HEK293 (cell line): ENCODE data around the gene ADAMTS13.

Experiments used
- CTCF ChIA-PET: fragments of 350-600 bp; formaldehyde crosslinking; extraction: SDS; loops from one replicate; lab custom pipeline; 2021; ENCODE audit warnings: antibody characterized with exemption; lab: Yijun Ruan, JAX
- POLR2A ChIA-PET: fragments of 300-600 bp; formaldehyde crosslinking; extraction: SDS; loops from one replicate; lab custom pipeline; 2020; ENCODE audit warnings: antibody characterized with exemption, inconsistent platforms; lab: Yijun Ruan, JAX
- H3K27ac ChIP-seq: fragments of 200-500 bp; sonication (Bioruptor generic); 2 replicates; pipeline ENCODE4 v1.5.1; 2014; ENCODE audit warnings: low read depth, low read length, control low read depth, inconsistent platforms; ENCODE audit errors: extremely low read depth
- H3K36me3 ChIP-seq, 2 experiments: fragments of 200-500 bp in 1 of 2; sonication (Bioruptor generic) in 1 of 2; 1 replicate in 1 of 2; 2 replicates in 1 of 2; pipeline ENCODE4 v1.5.1; 2014 to 2017; ENCODE audit warnings: inconsistent platforms in 2 of 2, low read length in 2 of 2; ENCODE audit not compliant: control insufficient read depth in 2 of 2, insufficient read depth in 1 of 2
- H3K4me1 ChIP-seq: fragments of 200-500 bp; sonication (Bioruptor generic); 2 replicates; pipeline ENCODE4 v1.5.1; 2014; ENCODE audit warnings: mild to moderate bottlenecking, low read length, inconsistent platforms; ENCODE audit not compliant: control insufficient read depth, insufficient read depth
- H3K4me3 ChIP-seq: 2 replicates; pipeline ENCODE4 v1.5.1; 2011; ENCODE audit warnings: low read depth, mild to moderate bottlenecking, control low read depth, low read length, moderate library complexity
- H3K9me3 ChIP-seq: fragments of 200-500 bp; sonication (Bioruptor generic); 2 replicates; pipeline ENCODE4 v1.5.1; 2014; ENCODE audit warnings: low read depth, low read length, inconsistent platforms; ENCODE audit not compliant: control insufficient read depth, insufficient read depth
- GLI2 ChIP-seq: fragments of 450-650 bp; formaldehyde crosslinking; IDR thresholded peaks from 2 replicates; pipeline ENCODE4; 2017; ENCODE audit warnings: missing biosample characterization, missing genetic modification characterization, low read depth, borderline replicate concordance
- MZF1 ChIP-seq: fragments of 450-650 bp; formaldehyde crosslinking; IDR thresholded peaks from 2 replicates; pipeline ENCODE4 v1.5.1; 2017; ENCODE audit warnings: missing biosample characterization, missing genetic modification characterization, borderline replicate concordance
- REPIN1 ChIP-seq: fragments of 450-650 bp; formaldehyde crosslinking; IDR thresholded peaks from 2 replicates; pipeline ENCODE4 v1.5.1; 2017; ENCODE audit warnings: missing biosample characterization, missing genetic modification characterization, low read depth
- SETDB1 ChIP-seq: IDR thresholded peaks from one replicate; pipeline ENCODE4 v1.6.1; 2017; ENCODE audit warnings: mild to moderate bottlenecking, low read length, moderate library complexity, mixed read lengths; ENCODE audit not compliant: insufficient read length
- SP2 ChIP-seq: fragments of 450-650 bp; formaldehyde crosslinking; IDR thresholded peaks from 2 replicates; pipeline ENCODE4 v1.5.1; 2016; ENCODE audit warnings: missing biosample characterization, missing genetic modification characterization
- WT1 ChIP-seq: fragments of 450-650 bp; formaldehyde crosslinking; IDR thresholded peaks from 2 replicates; pipeline ENCODE4 v1.5.1; 2016; ENCODE audit warnings: missing biosample characterization, missing genetic modification characterization
- ZIC2 ChIP-seq: fragments of 450-650 bp; formaldehyde crosslinking; IDR thresholded peaks from 2 replicates; pipeline ENCODE4 v1.5.1; 2016; ENCODE audit warnings: missing biosample characterization, missing genetic modification characterization
- ZNF266 ChIP-seq: fragments of 450-650 bp; formaldehyde crosslinking; IDR thresholded peaks from 2 replicates; pipeline ENCODE4 v1.5.1; 2016; ENCODE audit warnings: missing biosample characterization, missing genetic modification characterization, low read depth
- ZNF433 ChIP-seq: fragments of 450-650 bp; formaldehyde crosslinking; IDR thresholded peaks from 2 replicates; pipeline ENCODE4 v1.5.1; 2016; ENCODE audit warnings: missing biosample characterization, missing genetic modification characterization, low read depth
- ZNF626 ChIP-seq: fragments of 450-650 bp; sonication (Bioruptor Pico); formaldehyde crosslinking; IDR thresholded peaks from 2 replicates; pipeline ENCODE4 v1.5.1; 2018; ENCODE audit warnings: missing biosample characterization, missing genetic modification characterization, inconsistent platforms
- TF ChIP-seq, protein P1 (sequence below): fragments of 450-650 bp; formaldehyde crosslinking; IDR thresholded peaks from 2 replicates; pipeline ENCODE4 v1.5.1; 2016; ENCODE audit warnings: missing biosample characterization, missing genetic modification characterization
- TF ChIP-seq, protein P2 (sequence below): fragments of 450-650 bp; formaldehyde crosslinking; IDR thresholded peaks from 2 replicates; pipeline ENCODE4 v1.5.1; 2017; ENCODE audit warnings: missing biosample characterization, mild to moderate bottlenecking, missing genetic modification characterization, moderate library complexity
- TF ChIP-seq, protein P3 (sequence below): fragments of 450-650 bp; formaldehyde crosslinking; IDR thresholded peaks from 2 replicates; pipeline ENCODE4 v1.5.1; 2016; ENCODE audit warnings: missing biosample characterization, missing genetic modification characterization

Gene ADAMTS13

DNA sequence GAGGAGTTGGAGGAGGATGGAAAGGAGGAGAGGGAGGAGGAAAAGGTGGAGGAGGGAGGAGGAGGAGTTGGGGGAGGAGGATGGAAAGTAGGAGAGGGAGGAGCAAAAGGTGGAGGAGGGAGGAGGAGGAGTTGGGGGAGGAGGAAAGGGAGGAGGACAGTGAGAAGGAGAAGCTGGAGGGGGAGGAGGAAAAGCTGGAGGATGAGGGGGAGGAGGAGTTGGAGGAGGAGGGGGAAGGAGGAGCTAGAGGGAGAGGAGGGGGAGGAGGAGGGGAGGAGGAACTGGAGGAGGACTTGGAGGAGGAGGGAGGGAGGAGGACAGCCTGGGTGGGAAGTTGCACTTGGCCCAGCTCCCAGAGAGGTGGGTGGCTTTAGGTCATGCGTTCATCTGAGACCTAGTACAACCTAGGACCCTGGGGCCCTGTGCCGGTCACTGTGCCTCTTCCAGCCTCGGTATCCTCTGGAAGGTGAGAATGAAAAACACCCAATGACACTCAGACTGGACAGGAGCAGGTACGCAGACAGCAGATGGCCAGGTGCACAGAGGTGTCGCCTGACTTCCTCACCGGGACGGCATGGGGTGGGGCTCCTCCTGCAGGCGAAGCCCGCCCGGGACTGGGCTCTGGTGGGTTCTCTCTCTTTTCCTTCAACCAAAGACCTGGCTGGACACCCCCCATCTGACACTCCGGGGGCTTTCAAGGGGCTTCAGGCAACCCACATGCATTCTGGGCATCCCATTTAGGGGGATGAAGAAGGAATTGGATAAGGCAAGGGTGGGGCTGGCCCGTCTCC is 68.9 kb downstream of the ADAMTS13 start (continued):
- TF ChIP-seq ZIC2 (tag by site-specific recombination) = no peak
- TF ChIP-seq, all 188 proteins: peak for 6

DNA sequence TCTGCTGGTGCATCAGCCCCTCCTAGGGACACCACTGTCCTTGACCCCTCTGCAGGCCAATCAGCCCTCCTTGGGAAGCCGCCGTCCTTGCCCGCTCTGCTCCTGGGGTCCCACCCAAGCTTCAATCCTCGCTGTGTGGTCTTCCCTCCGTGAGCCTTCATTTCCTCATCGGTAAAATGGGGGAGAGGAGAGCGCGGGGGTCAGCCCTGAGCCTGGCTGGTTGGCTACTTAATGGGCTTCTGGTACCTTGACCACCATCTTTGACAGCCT is 69.4 kb downstream of the ADAMTS13 start:
- Histone ChIP-seq H3K4me1 (no peaks in the 10 kb centered on the region), H3K9me3 (no peaks in the 10 kb centered on the region), H3K27ac (no peak overlapping the region), H3K4me3 (no peak overlapping the region), H3K36me3 (no peaks in the 10 kb centered on the region)
- ChIA-PET POLR2A (no interaction called here), CTCF (interaction anchor here (1.2 to 1.4 kb wide), 2 partner anchors 11 to 87 kb away, joined by 3 read pairs; no protein-coding TSS in a partner anchor)
- TF ChIP-seq SETDB1 = no peak
- TF ChIP-seq SP2 (tag by site-specific recombination) = no peak
- no peak for TF ChIP-seq ZNF626 (tag by site-specific recombination)
- TF ChIP-seq REPIN1 (tag by site-specific recombination) = no peak

DNA sequence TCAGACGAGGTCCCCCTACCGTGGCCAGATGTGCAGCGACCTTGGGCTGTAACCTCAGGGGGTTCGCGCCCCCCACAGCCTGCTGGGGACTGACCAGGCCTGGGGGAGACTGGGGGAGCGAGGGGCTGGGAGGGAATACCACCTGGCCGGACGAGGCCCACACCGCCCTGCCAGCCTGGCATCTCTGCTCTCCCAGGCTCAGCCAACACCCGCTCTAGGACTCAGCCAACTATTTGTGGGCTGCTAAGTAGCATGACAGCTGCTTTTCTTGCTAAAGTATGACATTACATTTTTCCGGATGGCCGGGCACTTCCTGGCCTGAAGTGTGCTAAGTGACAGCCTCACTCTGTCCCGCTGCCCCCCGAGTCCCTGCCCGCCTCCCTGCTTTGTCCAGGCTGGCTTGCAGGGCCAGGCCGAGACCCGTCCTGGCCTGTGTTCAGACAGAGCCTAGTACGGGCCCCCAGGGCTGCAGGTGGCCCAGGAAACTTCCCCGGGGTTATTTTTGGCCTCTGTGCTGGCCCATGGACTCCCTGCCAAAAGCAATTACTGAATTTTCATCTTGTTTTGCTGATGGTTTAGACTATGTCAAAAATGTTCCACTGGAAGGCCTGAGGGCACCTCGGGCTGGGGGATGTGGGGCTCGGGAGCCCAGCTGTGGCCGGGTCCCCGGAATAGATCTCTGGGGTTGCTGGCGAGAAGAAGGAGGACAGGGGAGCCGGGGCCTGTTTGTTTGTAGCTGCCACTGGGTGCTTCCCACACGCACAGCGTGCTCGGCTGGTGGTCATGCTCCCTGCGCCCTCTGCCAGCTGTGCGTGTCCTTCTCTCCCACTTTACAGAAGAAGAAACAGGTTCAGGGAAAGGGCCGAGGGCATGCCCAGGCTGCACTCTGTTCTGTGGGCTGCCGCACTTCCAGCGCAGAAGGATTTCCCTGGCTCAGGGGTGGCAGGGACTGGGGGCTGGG is 70.2 kb downstream of the ADAMTS13 start:
- Histone ChIP-seq H3K9me3 (no peaks in the 10 kb centered on the region), H3K27ac (no peak overlapping the region)
- ChIA-PET CTCF (interaction anchor here (0.6 to 1.4 kb wide), 2 partner anchors 10 to 233 kb away, joined by 3 read pairs; no protein-coding TSS in a partner anchor), POLR2A (no interaction called here)
- TF ChIP-seq, protein P1, sequence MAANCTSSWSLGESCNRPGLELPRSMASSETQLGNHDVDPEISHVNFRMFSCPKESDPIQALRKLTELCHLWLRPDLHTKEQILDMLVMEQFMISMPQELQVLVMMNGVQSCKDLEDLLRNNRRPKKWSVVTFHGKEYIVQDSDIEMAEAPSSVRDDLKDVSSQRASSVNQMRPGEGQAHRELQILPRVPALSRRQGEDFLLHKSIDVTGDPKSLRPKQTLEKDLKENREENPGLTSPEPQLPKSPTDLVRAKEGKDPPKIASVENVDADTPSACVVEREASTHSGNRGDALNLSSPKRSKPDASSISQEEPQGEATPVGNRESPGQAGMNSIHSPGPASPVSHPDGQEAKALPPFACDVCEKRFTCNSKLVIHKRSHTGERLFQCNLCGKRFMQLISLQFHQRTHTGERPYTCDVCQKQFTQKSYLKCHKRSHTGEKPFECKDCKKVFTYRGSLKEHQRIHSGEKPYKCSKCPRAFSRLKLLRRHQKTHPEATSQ (tag by site-specific recombination) = no peak
- TF ChIP-seq ZNF433 = 0 out of 2 replicates have a peak, but pooled peaks have one; percentile 15
- TF ChIP-seq WT1 (tag by site-specific recombination) = no peak
- no peak for TF ChIP-seq MZF1 (tag by site-specific recombination)
- TF ChIP-seq ZNF266 = no peak
- TF ChIP-seq, protein P2, sequence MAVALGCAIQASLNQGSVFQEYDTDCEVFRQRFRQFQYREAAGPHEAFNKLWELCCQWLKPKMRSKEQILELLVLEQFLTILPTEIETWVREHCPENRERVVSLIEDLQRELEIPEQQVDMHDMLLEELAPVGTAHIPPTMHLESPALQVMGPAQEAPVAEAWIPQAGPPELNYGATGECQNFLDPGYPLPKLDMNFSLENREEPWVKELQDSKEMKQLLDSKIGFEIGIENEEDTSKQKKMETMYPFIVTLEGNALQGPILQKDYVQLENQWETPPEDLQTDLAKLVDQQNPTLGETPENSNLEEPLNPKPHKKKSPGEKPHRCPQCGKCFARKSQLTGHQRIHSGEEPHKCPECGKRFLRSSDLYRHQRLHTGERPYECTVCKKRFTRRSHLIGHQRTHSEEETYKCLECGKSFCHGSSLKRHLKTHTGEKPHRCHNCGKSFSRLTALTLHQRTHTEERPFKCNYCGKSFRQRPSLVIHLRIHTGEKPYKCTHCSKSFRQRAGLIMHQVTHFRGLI = no peak
- no peak for TF ChIP-seq GLI2
- TF ChIP-seq, protein P3, sequence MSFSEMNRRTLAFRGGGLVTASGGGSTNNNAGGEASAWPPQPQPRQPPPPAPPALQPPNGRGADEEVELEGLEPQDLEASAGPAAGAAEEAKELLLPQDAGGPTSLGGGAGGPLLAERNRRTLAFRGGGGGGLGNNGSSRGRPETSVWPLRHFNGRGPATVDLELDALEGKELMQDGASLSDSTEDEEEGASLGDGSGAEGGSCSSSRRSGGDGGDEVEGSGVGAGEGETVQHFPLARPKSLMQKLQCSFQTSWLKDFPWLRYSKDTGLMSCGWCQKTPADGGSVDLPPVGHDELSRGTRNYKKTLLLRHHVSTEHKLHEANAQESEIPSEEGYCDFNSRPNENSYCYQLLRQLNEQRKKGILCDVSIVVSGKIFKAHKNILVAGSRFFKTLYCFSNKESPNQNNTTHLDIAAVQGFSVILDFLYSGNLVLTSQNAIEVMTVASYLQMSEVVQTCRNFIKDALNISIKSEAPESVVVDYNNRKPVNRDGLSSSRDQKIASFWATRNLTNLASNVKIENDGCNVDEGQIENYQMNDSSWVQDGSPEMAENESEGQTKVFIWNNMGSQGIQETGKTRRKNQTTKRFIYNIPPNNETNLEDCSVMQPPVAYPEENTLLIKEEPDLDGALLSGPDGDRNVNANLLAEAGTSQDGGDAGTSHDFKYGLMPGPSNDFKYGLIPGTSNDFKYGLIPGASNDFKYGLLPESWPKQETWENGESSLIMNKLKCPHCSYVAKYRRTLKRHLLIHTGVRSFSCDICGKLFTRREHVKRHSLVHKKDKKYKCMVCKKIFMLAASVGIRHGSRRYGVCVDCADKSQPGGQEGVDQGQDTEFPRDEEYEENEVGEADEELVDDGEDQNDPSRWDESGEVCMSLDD (tag by site-specific recombination) = no peak
- TF ChIP-seq ZIC2 (tag by site-specific recombination) = peak; percentile 43
- TF ChIP-seq, all 188 proteins: peak for 2
- Histone ChIP-seq H3K4me3 (no peak overlapping the region), H3K4me1 (no peaks in the 10 kb centered on the region), H3K36me3 (no peaks in the 10 kb centered on the region)
